Gastrocnemius medialis (tissue), 4 donors: ENCODE data around the gene MYO1F. TPM values are rescaled to one million over a fixed set of nuclear protein-coding genes. Genes with fewer than 3 reads are reported as not detected.
"Not testable (repeated sequence)": the region's sequence is repeated elsewhere in the genome, so short reads cannot be mapped to it uniquely, and the experiment has no call there.

Experiments used
- ATAC-seq, 2 donors: fragments of 150-250 bp; one replicate each; pipeline ENCODE4 v1.9.1; 2016
- DNase-seq, 2 donors: peaks; one replicate each; pipeline ENCODE4 v3.0.0-alpha.2; 2019
- H3K27ac ChIP-seq, 4 donors: fragments of 200-600 bp; sonication (generic); 1 replicate in 1 of 4; 2 replicates in 3 of 4; pipeline ENCODE4 v1.5.1; 2016 to 2018; ENCODE audit warnings: mild to moderate bottlenecking in 2 of 4, moderate library complexity in 1 of 4
- H3K27me3 ChIP-seq, 3 donors: fragments of 200-600 bp; sonication (generic) in 2 of 3; 1 replicate in 1 of 3; 2 replicates in 2 of 3; pipeline versions ENCODE4 v1.5.1 to v1.6.0; 2016 to 2019; ENCODE audit warnings: mild to moderate bottlenecking in 1 of 3, moderate library complexity in 1 of 3
- H3K36me3 ChIP-seq, 2 donors: fragments of 200-600 bp; sonication (generic) in 1 of 2; one replicate each; pipeline ENCODE4 v1.5.1; 2017 to 2018
- H3K4me1 ChIP-seq, 2 donors: fragments of 200-600 bp; sonication (generic) in 1 of 2; one replicate each; pipeline ENCODE4 v1.5.1; 2016 to 2017; ENCODE audit warnings: mild to moderate bottlenecking in 2 of 2
- H3K4me3 ChIP-seq, 4 donors: fragments of 200-600 bp; sonication (generic) in 3 of 4; 1 replicate in 1 of 4; 2 replicates in 3 of 4; pipeline ENCODE4 v1.5.1; 2016 to 2019; ENCODE audit warnings: mild to moderate bottlenecking in 2 of 4
- H3K9me3 ChIP-seq, 3 donors: fragments of 200-600 bp; sonication (generic) in 2 of 3; 1 replicate in 1 of 3; 2 replicates in 2 of 3; pipeline ENCODE4 v1.5.1; 2016 to 2019
- CTCF ChIP-seq, 5 experiments: fragments of 450-650 bp in 3 of 5; fragments of 200-600 bp in 2 of 5; sonication (generic) in 2 of 5; IDR thresholded peaks in 4 of 5; conservative IDR thresholded peaks in 1 of 5; 1 replicate in 4 of 5; 2 replicates in 1 of 5; pipeline ENCODE4 v1.5.1; 2016 to 2019; ENCODE audit warnings: antibody characterized with exemption in 5 of 5, mild to moderate bottlenecking in 3 of 5, moderate library complexity in 3 of 5
- POLR2A ChIP-seq, 2 donors: fragments of 450-650 bp; IDR thresholded peaks; one replicate each; pipeline ENCODE4 v1.6.1; 2017; ENCODE audit warnings: antibody characterized with exemption in 2 of 2, mild to moderate bottlenecking in 2 of 2, moderate library complexity in 2 of 2
- in situ Hi-C, 4 donors: fragments of 200-750 bp; cut with MboI; loops; one replicate each; pipeline versions ENCODE4 v1.15.0 to v1.8.0; 2017; ENCODE audit warnings: low sequenced_read_pairs in 4 of 4
- intact Hi-C: fragments of 100-400 bp; cut with DNase I; formaldehyde crosslinking; loops from one replicate; pipeline ENCODE4 v1.15.1; 2023; ENCODE audit warnings: low total_unique reads
- total RNA-seq, 4 donors: library from RNA; depleted of rRNA; stranded (reverse); fragments of >200 nt; gene quantifications; one replicate each; pipeline versions ENCODE4 v1.1.0 to v1.2.3, GENCODE V29; 2016

The MYO1F gene
- total RNA-seq = 1 to 10 TPM in 3 of 4 donors, under 1 TPM in 1; 0.24 to 4.0 (median 1.8) TPM

GRCh38 chr19:8577247-8577646, at the start of gene MYO1F:
TSS of gene MYO1F (minus strand) at chr19:8577442. CDS start at chr19:8577309, 133 bp downstream.
- ATAC-seq (no peak), DNase-seq (peak in 1 of 2 donors; percentile 33)
- Histone ChIP-seq H3K9me3 (no peaks in the 10 kb centered on the region), H3K27me3 (peaks cover 0 to 14% (median 11%) of the 10 kb centered on the region in 3 donors), H3K27ac (peak within 1 kb of the TSS in 1 of 4 donors; percentile 22), H3K4me1 (no peaks in the 10 kb centered on the region), H3K36me3 (no peaks in the 10 kb centered on the region), H3K4me3 (peak within 1 kb of the TSS in 2 of 4 donors; percentile 28 to 41)
- intact Hi-C loops = loop anchor here (5.0 kb wide), 1 partner anchor 225 kb away; no protein-coding TSS in a partner anchor
- TF ChIP-seq CTCF (IDR thresholded peaks at IDR 0.05 in 4 of 5, conservative IDR thresholded peaks at IDR 0.05 in 1 of 5) (no peak), POLR2A (IDR thresholded peaks at IDR 0.05) (no peak)
- in situ Hi-C loops = no loop called here

- Histone ChIP-seq H3K27me3 (no peaks in the 10 kb centered on the region), H3K36me3 (no peaks in the 10 kb centered on the region), H3K4me3 (no peak overlapping the region), H3K27ac (no peak overlapping the region), H3K4me1 (no peaks in the 10 kb centered on the region), H3K9me3 (no peaks in the 10 kb centered on the region)
- ATAC-seq (no peak), DNase-seq (no peak)
- in situ Hi-C loops = no loop called here
- intact Hi-C loops = no loop called here
- TF ChIP-seq CTCF (IDR thresholded peaks at IDR 0.05 in 4 of 5, conservative IDR thresholded peaks at IDR 0.05 in 1 of 5) = no peak
- TF ChIP-seq POLR2A (IDR thresholded peaks at IDR 0.05) = no peak
These were observed 49.6 kb upstream of the MYO1F start for GRCh38 chr19:8626842-8627241.

- ATAC-seq, intact Hi-C loops, H3K4me3 ChIP-seq, DNase-seq, H3K9me3 ChIP-seq, H3K36me3 ChIP-seq, in situ Hi-C loops, H3K27ac ChIP-seq, H3K27me3 ChIP-seq, H3K4me1 ChIP-seq: not testable (repeated sequence)
These were observed 45.6 kb upstream of the MYO1F start for GRCh38 chr19:8622886-8623285.

GRCh38 chr19:8618751-8619150, 41.5 kb upstream of the MYO1F start:
- Histone ChIP-seq H3K36me3 (no peaks in the 10 kb centered on the region), H3K27ac (no peak overlapping the region), H3K9me3 (no peaks in the 10 kb centered on the region), H3K27me3 (no peaks in the 10 kb centered on the region), H3K4me3 (no peak overlapping the region), H3K4me1 (no peaks in the 10 kb centered on the region)
- ATAC-seq (no peak), DNase-seq (no peak)
- in situ Hi-C loops (no loop called here), intact Hi-C loops (no loop called here)
- TF ChIP-seq POLR2A (IDR thresholded peaks at IDR 0.05) (no peak), CTCF (IDR thresholded peaks at IDR 0.05 in 4 of 5, conservative IDR thresholded peaks at IDR 0.05 in 1 of 5) (no peak)

- no peaks in the 10 kb centered on the region for H3K9me3 ChIP-seq
- DNase-seq (no peak), ATAC-seq (no peak)
- H3K36me3 ChIP-seq = no peaks in the 10 kb centered on the region
- no peak overlapping the region for H3K27ac ChIP-seq
- TF ChIP-seq POLR2A (IDR thresholded peaks at IDR 0.05) (no peak), CTCF (IDR thresholded peaks at IDR 0.05 in 4 of 5, conservative IDR thresholded peaks at IDR 0.05 in 1 of 5) (no peak)
- H3K27me3 ChIP-seq = no peaks in the 10 kb centered on the region
- intact Hi-C loops (no loop called here), in situ Hi-C loops (no loop called here)
- no peak overlapping the region for H3K4me3 ChIP-seq
- no peaks in the 10 kb centered on the region for H3K4me1 ChIP-seq
These were observed 40.7 kb upstream of the MYO1F start for GRCh38 chr19:8617984-8618383.

GRCh38 chr19:8617325-8617724, 40.1 kb upstream of the MYO1F start:
- ATAC-seq, H3K4me3 ChIP-seq, H3K27ac ChIP-seq, H3K9me3 ChIP-seq, H3K36me3 ChIP-seq, H3K27me3 ChIP-seq, DNase-seq, intact Hi-C loops, in situ Hi-C loops, H3K4me1 ChIP-seq: not testable (repeated sequence)
